NCI-H1048 (cell line): ENCODE data around the gene RICTOR.
"Not testable (repeated sequence)": the region's sequence is repeated elsewhere in the genome, so short reads cannot be mapped to it uniquely, and the experiment has no call there.

Experiments
- DNase-seq: peaks from one replicate; lab custom pipeline; 2025; lab: John Stamatoyannopoulos, UW

Gene RICTOR

DNA sequence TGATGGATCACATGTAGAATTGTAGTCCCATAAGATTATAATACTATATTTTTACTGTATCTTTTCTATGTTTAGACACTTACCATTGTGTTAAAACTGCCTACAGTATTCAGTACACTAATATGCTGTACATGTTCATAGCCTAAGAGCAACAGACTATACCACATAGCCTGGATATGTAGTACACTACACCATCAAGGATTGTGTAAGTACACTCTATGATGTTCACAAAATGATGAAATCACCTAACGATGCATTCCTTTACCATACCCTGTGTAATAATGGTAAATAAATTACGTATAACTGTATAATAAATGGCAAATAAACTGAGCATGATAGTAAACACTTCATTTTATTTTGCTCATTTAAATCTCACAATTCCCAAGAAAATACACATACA is 60.3 kb downstream of the RICTOR start:
- DNase-seq = no peak

DNA sequence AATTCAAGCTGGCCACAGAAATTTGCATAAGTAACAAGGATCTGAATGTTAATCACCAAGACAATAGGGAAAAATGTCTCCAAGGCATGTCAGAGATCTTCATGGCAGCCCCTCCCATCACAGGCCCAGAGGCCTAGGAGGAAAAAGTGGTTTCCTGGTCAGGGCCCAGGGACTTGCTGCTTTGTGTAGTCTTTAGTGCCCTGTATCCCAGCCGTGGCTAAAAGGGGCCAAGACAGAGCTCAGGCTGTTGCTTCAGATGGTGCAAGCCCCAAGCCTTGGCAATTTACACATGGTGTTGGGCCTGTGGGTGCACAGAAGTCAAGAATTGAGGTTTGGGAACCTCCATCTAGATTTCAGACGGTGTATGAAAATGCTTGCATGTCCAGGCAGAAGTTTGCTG is 63.2 kb downstream of the RICTOR start:
- DNase-seq = not testable (repeated sequence)

GRCh38 chr5:39009981-39010380 is 64.2 kb downstream of the RICTOR start:
- no peak for DNase-seq

- DNase-seq = no peak
Measured at GRCh38 chr5:39009280-39009679, 64.9 kb downstream of the RICTOR start.

DNA sequence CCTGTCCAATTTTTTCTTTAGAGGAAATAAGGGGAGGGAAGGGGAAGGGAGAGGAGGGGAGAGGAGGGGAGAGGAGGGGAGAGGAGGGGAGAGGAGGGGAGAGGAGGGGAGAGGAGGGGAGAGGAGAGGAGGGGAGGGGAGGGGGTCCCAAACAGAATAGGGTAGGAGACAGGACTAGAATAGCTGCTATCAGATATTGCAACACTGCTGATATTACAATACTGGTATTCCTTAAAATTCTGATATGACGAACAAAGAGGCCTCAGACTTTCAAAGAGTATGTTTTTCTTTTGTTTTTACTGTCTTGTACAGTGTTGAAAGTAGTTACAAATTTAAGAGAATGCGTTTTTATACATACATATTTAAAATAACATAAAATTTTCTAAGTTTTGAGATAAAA is 67.5 kb downstream of the RICTOR start:
- no peak for DNase-seq

DNA sequence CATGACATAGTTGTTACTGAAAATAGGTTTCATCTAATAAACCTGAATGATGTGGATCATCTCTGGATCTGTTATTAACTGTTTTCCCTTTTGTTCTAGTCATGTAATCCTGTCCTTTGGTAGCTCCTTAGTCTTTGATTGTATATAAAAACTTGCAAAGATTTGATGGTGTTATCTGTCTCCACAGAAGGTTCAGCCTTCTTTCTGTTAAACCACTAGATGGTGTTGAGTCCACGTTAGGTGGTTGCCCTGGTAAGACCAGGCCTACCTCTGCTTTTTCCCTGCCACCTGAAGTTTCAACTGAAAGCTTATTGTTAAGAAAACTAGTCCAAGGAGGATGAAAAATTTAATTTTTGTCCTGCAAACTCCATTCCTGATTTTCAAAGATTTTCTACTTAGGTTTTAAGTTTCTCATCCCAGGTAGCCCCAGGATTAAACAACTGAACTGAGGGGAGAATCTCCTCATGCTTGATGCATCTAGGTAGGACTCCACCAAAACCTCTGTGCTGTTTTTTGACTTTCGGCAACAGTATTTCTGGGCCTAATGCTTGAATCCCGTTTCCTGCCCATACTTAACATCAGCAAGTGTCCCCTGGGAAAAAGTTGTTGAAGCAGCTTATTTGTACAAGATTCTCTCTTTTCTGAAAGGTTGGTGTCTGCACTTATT is 68.5 kb downstream of the RICTOR start:
- DNase-seq = no peak

- no peak for DNase-seq
Measured at GRCh38 chr5:39001683-39002082, 72.5 kb downstream of the RICTOR start.

DNA sequence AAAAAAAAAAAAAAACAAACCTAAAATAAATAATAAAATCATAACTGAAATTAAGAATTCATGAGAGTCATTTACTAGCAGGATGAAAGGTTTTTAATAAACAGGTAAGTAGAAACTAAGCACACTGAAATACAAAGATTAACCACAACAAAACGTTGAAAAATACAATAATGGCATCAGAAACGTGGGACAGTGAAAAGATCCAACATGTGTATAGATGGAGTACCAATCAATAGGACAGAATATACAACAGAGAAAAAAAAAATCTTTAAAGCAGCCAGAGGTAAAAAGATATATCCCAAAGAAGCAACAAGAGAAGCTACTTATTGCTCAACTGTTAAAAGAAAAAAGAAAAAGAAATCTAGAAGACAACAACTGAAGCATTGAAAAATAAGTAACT is 75.2 kb downstream of the RICTOR start:
- DNase-seq = no peak

DNA sequence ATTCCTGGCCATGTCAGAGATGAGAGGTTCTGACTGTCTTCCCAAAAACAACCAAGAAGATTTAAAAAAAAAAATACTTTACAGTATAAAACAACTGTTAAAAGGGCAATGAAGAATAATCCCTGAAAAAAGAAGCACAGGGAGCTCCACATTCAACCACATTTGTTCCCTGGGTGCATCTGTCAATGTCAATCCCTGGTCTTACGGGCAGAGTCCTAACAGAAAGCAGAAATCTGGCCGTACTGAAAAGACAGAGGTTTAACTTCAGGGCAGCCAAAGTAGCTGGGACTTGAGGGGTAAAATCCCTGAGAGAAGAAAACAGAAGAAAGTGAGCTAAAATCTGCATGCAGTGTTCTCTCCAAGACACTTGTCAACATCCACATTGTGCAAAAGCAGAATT is 76.6 kb downstream of the RICTOR start:
- DNase-seq = no peak

DNA sequence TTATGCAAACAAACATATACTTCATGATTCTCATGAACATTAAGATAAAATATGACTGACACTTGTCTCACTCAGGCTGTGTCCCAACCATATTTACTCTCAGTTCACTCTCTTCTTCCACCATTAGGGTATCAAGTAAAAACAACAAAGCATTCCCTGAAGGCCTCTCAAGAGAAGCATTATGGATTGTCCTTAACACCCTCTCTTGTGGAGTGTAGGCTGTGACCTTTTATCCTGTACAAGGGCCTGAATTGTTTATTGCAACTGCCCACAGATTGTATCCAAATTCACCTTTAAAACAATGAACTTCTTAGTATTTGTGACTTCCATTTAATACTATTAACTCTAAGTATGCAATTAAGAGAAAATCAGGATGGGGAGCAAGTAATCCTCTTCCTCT is 78.1 kb downstream of the RICTOR start:
- DNase-seq = no peak

DNA sequence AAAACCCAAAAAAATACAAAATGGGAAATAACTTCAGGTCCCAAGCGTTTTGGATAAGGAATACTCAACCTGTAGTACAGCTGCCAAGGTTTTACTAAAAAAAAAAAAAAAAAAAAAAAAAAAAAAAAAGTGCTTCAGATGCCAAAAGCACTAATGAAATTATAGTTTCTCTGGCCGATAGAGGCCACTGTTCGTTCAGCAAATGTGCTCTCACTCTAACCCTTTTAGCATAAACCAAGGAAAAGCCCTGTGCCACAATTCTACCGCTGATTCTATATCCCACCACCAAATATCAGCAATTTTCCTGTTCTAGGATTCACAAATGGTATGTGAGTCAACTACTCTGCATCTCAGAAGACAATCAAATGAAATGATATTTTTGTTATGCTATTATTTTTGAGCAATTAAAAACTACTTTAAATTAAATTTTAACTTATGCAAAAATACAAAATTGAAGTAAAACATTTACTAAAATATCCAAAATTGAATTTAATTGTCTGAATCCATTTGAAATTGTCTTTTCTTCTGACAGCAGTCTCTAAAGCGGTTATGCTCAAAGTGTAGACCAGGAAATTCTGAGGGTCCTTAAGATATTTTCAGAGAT is 79.8 kb downstream of the RICTOR start:
- peak; percentile 4 for DNase-seq

GRCh38 chr5:38989974-38990719 is 84.1 kb downstream of the RICTOR start:
- DNase-seq = not testable (repeated sequence)

GRCh38 chr5:38985909-38986452 is 88.2 kb downstream of the RICTOR start:
- DNase-seq = no peak

- no peak for DNase-seq
Measured at GRCh38 chr5:38979535-38979934, 94.7 kb downstream of the RICTOR start.

- no peak for DNase-seq
Measured at GRCh38 chr5:38978036-38978435, 96.2 kb downstream of the RICTOR start.

DNA sequence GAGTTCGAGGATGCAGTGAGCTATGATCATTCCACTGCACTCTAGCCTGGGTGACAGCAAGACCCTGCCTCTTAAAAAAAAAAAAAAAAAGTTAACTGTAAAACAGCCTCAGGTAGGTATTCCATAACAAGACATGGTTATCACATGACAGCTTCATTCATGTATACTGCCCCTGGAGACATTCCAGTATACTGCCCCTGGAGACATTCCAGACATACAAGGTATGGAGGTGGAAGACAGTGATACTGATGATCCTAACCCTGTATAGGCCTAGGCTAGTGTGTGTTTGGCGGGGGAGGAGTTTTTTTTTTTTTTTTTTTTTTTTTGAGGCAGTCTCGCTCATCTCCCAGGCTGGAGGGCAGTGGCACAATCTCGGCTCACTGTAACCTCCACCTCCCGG is 105.5 kb downstream of the RICTOR start:
- DNase-seq = no peak

GRCh38 chr5:38961691-38962090 is 112.5 kb downstream of the RICTOR start:
- no peak for DNase-seq

DNA sequence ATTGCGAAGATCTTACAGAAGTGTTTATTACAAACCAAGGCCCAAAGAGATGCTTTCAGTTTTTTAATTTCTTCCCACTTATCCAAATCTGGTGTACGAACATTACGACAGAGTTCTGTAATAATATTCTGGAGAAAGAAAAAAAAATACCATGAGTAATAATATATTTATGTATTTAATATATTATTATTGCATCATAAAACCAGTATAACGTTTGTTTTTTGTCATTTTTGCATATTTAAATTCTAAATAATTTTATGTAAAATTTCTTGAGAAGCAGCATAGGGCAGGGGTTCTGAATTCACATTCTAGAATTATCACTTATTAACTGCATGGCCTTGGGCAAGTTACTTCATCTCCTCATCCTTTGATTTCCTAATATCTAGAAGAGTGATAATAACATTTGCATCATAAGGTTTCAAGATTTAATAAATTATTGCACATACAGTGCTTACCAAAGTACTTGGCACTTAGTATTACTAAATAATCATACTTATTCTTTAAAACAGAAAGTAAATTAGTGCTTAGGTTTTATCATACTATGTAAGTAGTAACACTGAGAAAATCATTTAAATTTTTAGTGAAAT is 120.7 kb downstream of the RICTOR start:
- no peak for DNase-seq

GRCh38 chr5:38948501-38948900 is 125.7 kb downstream of the RICTOR start:
- no peak for DNase-seq

DNA sequence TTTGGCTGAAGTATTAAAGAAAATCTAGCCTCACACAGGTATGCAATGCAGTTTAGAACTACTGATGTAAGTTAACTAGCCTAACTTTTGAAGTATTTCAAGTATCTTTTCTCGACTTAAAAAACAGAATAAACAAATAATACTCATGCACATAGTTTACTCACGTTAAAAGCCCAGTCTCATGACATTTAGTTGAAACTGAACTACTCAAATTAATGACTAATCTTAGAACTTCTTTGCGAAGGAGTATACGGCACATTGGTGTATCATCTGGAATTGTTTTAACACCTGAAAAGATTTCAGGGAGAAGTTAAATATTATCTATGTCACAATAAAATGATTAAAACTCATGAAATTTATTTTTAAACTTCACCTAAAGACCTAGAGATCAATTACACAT is 129.9 kb downstream of the RICTOR start:
- no peak for DNase-seq

DNA sequence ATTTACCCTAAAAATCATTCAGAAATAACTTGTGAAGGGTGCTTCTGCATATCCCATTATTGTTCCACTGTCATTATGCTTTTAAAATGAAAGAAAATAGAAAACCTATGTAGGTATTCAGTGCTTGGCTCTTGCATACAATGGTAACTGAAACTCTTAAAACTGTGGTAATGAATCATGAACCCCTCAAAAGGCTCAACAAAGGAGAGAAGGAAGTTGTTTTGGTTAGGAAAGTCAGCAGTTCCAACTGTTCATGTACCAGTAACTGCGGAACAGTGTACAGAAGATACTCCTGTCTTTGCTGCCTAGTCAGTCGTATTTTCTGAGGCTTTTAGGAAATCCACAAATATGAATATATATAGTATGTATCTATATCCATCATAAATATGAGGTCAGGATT is 132.3 kb downstream of the RICTOR start:
- no peak for DNase-seq

GRCh38 chr5:38940230-38940858 is 133.9 kb downstream of the RICTOR start:
- no peak for DNase-seq
